HepG2 (cell line): ENCODE data around the gene MISP3. TPM values are rescaled to one million over a fixed set of nuclear protein-coding genes. Genes with fewer than 3 reads are reported as not detected.

Source experiments
- CSRNP1 ChIP-seq: sonication (generic); formaldehyde crosslinking; IDR thresholded peaks from 2 replicates; pipeline ENCODE4 v1.8.1; 2023; ENCODE audit warnings: mild to moderate bottlenecking, missing genetic modification reagents
- ELF4 ChIP-seq: sonication (generic); formaldehyde crosslinking; IDR thresholded peaks from 2 replicates; pipeline ENCODE4 v1.5.0; 2020; ENCODE audit warnings: missing genetic modification reagents, mild to moderate bottlenecking, moderate library complexity, borderline replicate concordance
- IRF1 ChIP-seq: sonication (generic); formaldehyde crosslinking; IDR thresholded peaks from 2 replicates; pipeline ENCODE4 v1.4.0; 2020; ENCODE audit warnings: low read depth, mild to moderate bottlenecking, missing genetic modification reagents
- KDM5A ChIP-seq: fragments of 200-600 bp; sonication (generic); IDR thresholded peaks from 2 replicates; pipeline ENCODE4 v1.7.0; 2018; ENCODE audit warnings: antibody characterized with exemption, mild to moderate bottlenecking, low read length, borderline replicate concordance
- KLF16 ChIP-seq, 2 experiments: sonication (generic) in 1 of 2; formaldehyde crosslinking in 1 of 2; IDR thresholded peaks; 2 replicates each; pipeline versions ENCODE4 v1.6.1 to v1.8.0; 2016 to 2023; ENCODE audit warnings: missing genetic modification reagents in 2 of 2, missing compliant biosample characterization in 1 of 2
- KLF6 ChIP-seq: IDR thresholded peaks from 2 replicates; pipeline ENCODE4 v1.8.0; 2016; ENCODE audit warnings: missing biosample characterization, missing genetic modification reagents
- PRPF4 ChIP-seq: fragments of 200-400 bp; formaldehyde crosslinking; IDR thresholded peaks from 2 replicates; pipeline ENCODE4 v1.6.1; 2016; ENCODE audit warnings: low read length, low read depth; ENCODE audit not compliant: poor library complexity, severe bottlenecking
- RFXANK ChIP-seq: IDR thresholded peaks from 2 replicates; pipeline ENCODE4 v1.6.1; 2016
- SRSF4 ChIP-seq: fragments of 200-400 bp; formaldehyde crosslinking; IDR thresholded peaks from one replicate; pipeline ENCODE4 v1.6.1; 2018; ENCODE audit warnings: mild to moderate bottlenecking, low read depth, low read length, moderate library complexity; ENCODE audit not compliant: poor library complexity, severe bottlenecking
- TBL1XR1 ChIP-seq: fragments of 150-350 bp; IDR thresholded peaks from 2 replicates; pipeline ENCODE4 v1.6.1; 2014; ENCODE audit warnings: borderline replicate concordance, low read length; ENCODE audit not compliant: partially characterized antibody
- ZNF296 ChIP-seq: sonication (generic); formaldehyde crosslinking; conservative IDR thresholded peaks from 2 replicates; pipeline ENCODE4 v1.5.0; 2020; ENCODE audit warnings: mild to moderate bottlenecking, missing genetic modification reagents
- ZNF503 ChIP-seq: sonication (generic); formaldehyde crosslinking; IDR thresholded peaks from 2 replicates; pipeline ENCODE4 v1.4.0; 2020; ENCODE audit warnings: missing genetic modification reagents
- ZNF839 ChIP-seq: sonication (generic); formaldehyde crosslinking; IDR thresholded peaks from 2 replicates; pipeline ENCODE4 v1.4.0; 2020; ENCODE audit warnings: missing genetic modification reagents, mild to moderate bottlenecking, borderline replicate concordance
- polyA plus RNA-seq, 8 experiments: library from polyadenylated mRNA; depleted of rRNA in 3 of 8; stranded (reverse) in 7 of 8; unstranded in 1 of 8; fragments of >200 nt; fragmentation: Illumina TruSeq in 4 of 8; extraction: Trizol in 4 of 8; gene quantifications; 2 replicates each; pipeline versions ENCODE4 v1.2.1 to v1.2.3, GENCODE V29; 2011 to 2016; ENCODE audit warnings: low read depth in 4 of 8, missing spikeins in 1 of 8, mixed read lengths in 1 of 8; ENCODE audit not compliant: insufficient read depth in 1 of 8
- total RNA-seq, 5 experiments: library from RNA; depleted of rRNA; stranded (reverse); fragments of >200 nt; fragmentation: Illumina TruSeq; extraction: Trizol; gene quantifications; 2 replicates each; pipeline ENCODE4 v1.2.3, GENCODE V29; 2016; ENCODE audit warnings: low read depth in 1 of 5
- TF ChIP-seq, protein P1 (sequence below): sonication (generic); formaldehyde crosslinking; IDR thresholded peaks from 2 replicates; pipeline ENCODE4 v1.5.0; 2020; ENCODE audit warnings: missing genetic modification reagents
- TF ChIP-seq, protein P2 (sequence below), 2 experiments: fragments of 450-650 bp in 1 of 2; sonication (generic) in 1 of 2; formaldehyde crosslinking; IDR thresholded peaks; 2 replicates each; pipeline versions ENCODE4 v1.5.0 to v1.8.0; 2020 to 2022; ENCODE audit warnings: mild to moderate bottlenecking in 1 of 2, missing genetic modification reagents in 1 of 2
- TF ChIP-seq, protein P3 (sequence below): sonication (generic); formaldehyde crosslinking; conservative IDR thresholded peaks from 2 replicates; pipeline ENCODE4 v1.4.0; 2020; ENCODE audit warnings: mild to moderate bottlenecking, missing genetic modification reagents, moderate library complexity

The MISP3 gene
- total and polyA plus RNA-seq, 2 of the 13 experiments (the other 11 are each of a cell fraction or from before 2014, with no cell fraction given) = 2.5 to 5.4 TPM

GRCh38 chr19:14080887-14081796 lies 8.6 kb downstream of the MISP3 start (continued):
- TF ChIP-seq IRF1 (CRISPR knock-in tag) = no peak
- TF ChIP-seq, protein P1, sequence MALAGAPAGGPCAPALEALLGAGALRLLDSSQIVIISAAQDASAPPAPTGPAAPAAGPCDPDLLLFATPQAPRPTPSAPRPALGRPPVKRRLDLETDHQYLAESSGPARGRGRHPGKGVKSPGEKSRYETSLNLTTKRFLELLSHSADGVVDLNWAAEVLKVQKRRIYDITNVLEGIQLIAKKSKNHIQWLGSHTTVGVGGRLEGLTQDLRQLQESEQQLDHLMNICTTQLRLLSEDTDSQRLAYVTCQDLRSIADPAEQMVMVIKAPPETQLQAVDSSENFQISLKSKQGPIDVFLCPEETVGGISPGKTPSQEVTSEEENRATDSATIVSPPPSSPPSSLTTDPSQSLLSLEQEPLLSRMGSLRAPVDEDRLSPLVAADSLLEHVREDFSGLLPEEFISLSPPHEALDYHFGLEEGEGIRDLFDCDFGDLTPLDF (CRISPR knock-in tag) = no peak
- TF ChIP-seq KLF6 = peak; percentile 82; the same call in 1 of the 2 replicates
- TF ChIP-seq RFXANK (CRISPR knock-in tag) = peak; percentile 48; the same call in 1 of the 2 replicates
- peak; percentile 65; the same call in 1 of the 2 replicates for TF ChIP-seq ZNF839 (CRISPR knock-in tag)
- TF ChIP-seq ELF4 (CRISPR knock-in tag) = peak; percentile 88
- TF ChIP-seq CSRNP1 (CRISPR knock-in tag) = no peak
- TF ChIP-seq, protein P2, sequence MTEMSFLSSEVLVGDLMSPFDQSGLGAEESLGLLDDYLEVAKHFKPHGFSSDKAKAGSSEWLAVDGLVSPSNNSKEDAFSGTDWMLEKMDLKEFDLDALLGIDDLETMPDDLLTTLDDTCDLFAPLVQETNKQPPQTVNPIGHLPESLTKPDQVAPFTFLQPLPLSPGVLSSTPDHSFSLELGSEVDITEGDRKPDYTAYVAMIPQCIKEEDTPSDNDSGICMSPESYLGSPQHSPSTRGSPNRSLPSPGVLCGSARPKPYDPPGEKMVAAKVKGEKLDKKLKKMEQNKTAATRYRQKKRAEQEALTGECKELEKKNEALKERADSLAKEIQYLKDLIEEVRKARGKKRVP (CRISPR knock-in tag; IDR thresholded peaks at IDR 0.05) = peak in 1 of 2 experiments; percentile 74; a peak in 2 of 4 replicates
- no peak for TF ChIP-seq PRPF4
- TF ChIP-seq ZNF503 (CRISPR knock-in tag) = no peak; the same call in 1 of the 2 replicates
- TF ChIP-seq, protein P3, sequence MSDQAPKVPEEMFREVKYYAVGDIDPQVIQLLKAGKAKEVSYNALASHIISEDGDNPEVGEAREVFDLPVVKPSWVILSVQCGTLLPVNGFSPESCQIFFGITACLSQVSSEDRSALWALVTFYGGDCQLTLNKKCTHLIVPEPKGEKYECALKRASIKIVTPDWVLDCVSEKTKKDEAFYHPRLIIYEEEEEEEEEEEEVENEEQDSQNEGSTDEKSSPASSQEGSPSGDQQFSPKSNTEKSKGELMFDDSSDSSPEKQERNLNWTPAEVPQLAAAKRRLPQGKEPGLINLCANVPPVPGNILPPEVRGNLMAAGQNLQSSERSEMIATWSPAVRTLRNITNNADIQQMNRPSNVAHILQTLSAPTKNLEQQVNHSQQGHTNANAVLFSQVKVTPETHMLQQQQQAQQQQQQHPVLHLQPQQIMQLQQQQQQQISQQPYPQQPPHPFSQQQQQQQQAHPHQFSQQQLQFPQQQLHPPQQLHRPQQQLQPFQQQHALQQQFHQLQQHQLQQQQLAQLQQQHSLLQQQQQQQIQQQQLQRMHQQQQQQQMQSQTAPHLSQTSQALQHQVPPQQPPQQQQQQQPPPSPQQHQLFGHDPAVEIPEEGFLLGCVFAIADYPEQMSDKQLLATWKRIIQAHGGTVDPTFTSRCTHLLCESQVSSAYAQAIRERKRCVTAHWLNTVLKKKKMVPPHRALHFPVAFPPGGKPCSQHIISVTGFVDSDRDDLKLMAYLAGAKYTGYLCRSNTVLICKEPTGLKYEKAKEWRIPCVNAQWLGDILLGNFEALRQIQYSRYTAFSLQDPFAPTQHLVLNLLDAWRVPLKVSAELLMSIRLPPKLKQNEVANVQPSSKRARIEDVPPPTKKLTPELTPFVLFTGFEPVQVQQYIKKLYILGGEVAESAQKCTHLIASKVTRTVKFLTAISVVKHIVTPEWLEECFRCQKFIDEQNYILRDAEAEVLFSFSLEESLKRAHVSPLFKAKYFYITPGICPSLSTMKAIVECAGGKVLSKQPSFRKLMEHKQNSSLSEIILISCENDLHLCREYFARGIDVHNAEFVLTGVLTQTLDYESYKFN (CRISPR knock-in tag) = no peak; the same call in 1 of the 2 replicates
- no peak for TF ChIP-seq ZNF296
- no peak for TF ChIP-seq SRSF4
- peak; percentile 83 for TF ChIP-seq KDM5A
- peak in 1 of 2 experiments; percentile 75; a peak in 1 of 4 replicates for TF ChIP-seq KLF16 (CRISPR knock-in tag; IDR thresholded peaks at IDR 0.05)
- TF ChIP-seq TBL1XR1 = peak; percentile 30
